WTC11 (cell line): Measurements from ENCODE around the gene C4BPB. TPM values are rescaled to one million over a fixed set of nuclear protein-coding genes. Genes with fewer than 3 reads are reported as not detected.
"Not testable (repeated sequence)": the region's sequence is repeated elsewhere in the genome, so short reads cannot be mapped to it uniquely, and the experiment has no call there.

Experiments used
- ATAC-seq: fragments of 200-7000 bp; cut with Tn5 transposase; 2 replicates; pipeline ENCODE4 v1.10.0; 2021; ENCODE audit warnings: mild to moderate bottlenecking, moderate library complexity
- Bru-seq: library from RNA; stranded (reverse); fragments of 400-500 nt; gene quantifications from one replicate; lab custom pipeline; 2021; lab: Mats Ljungman, UMichigan
- CTCF ChIA-PET: fragments of 300-600 bp; sonication (Branson Sonifier 250); formaldehyde crosslinking; loops from one replicate; lab custom pipeline; 2021; ENCODE audit warnings: antibody characterized with exemption; lab: Charles Lee
- POLR2A ChIA-PET: fragments of 350-600 bp; sonication (Branson Sonifier 250); formaldehyde crosslinking; loops from one replicate; lab custom pipeline; 2021; ENCODE audit warnings: antibody characterized with exemption; lab: Charles Lee
- DNase-seq: peaks from one replicate; pipeline ENCODE4 v3.0.0; 2021; ENCODE audit warnings: low spot score
- H3K27ac Mint-ChIP-seq: 2 replicates; pipeline ENCODE4 v1.8.0; 2021; ENCODE audit warnings: mixed read lengths
- H3K27me3 Mint-ChIP-seq: 2 replicates; pipeline ENCODE4 v1.8.0; 2021; ENCODE audit warnings: low read depth, mild to moderate bottlenecking, moderate library complexity, mixed read lengths
- H3K36me3 Mint-ChIP-seq: 2 replicates; pipeline ENCODE4 v1.8.0; 2021; ENCODE audit warnings: mixed read lengths
- H3K4me1 Mint-ChIP-seq: 2 replicates; pipeline ENCODE4 v1.8.0; 2022; ENCODE audit warnings: mixed read lengths
- H3K4me3 Mint-ChIP-seq: 2 replicates; pipeline ENCODE4 v1.8.0; 2021; ENCODE audit warnings: mild to moderate bottlenecking, moderate library complexity, mixed read lengths
- H3K9me3 Mint-ChIP-seq: 2 replicates; pipeline ENCODE4 v1.8.0; 2021; ENCODE audit warnings: mixed read lengths
- ATF1 ChIP-seq: sonication (generic); formaldehyde crosslinking; IDR thresholded peaks from 2 replicates; pipeline ENCODE4 v1.8.1; 2023; ENCODE audit warnings: mild to moderate bottlenecking, moderate library complexity, missing genetic modification reagents
- GABPB1 ChIP-seq: sonication (generic); formaldehyde crosslinking; IDR thresholded peaks from 2 replicates; pipeline ENCODE4 v1.8.1; 2023; ENCODE audit warnings: mild to moderate bottlenecking, missing genetic modification reagents
- MYBL2 ChIP-seq: sonication (generic); formaldehyde crosslinking; IDR thresholded peaks from 2 replicates; pipeline ENCODE4 v1.8.1; 2023; ENCODE audit warnings: mild to moderate bottlenecking, moderate library complexity, missing genetic modification reagents
- NFYB ChIP-seq: sonication (generic); formaldehyde crosslinking; conservative IDR thresholded peaks from 2 replicates; pipeline ENCODE4 v1.8.0; 2022; ENCODE audit warnings: low read depth, missing genetic modification reagents
- NR3C1 ChIP-seq: sonication (generic); formaldehyde crosslinking; conservative IDR thresholded peaks from 2 replicates; pipeline ENCODE4 v1.8.1; 2023; ENCODE audit warnings: low read depth, mild to moderate bottlenecking, missing genetic modification reagents
- PRRX2 ChIP-seq: fragments of 250-450 bp; sonication (Bioruptor Pico); IDR thresholded peaks from 2 replicates; pipeline ENCODE4 v1.8.0; 2021; ENCODE audit warnings: mild to moderate bottlenecking
- RELA ChIP-seq: sonication (generic); formaldehyde crosslinking; IDR thresholded peaks from 2 replicates; pipeline ENCODE4 v1.8.1; 2022; ENCODE audit warnings: missing genetic modification reagents, mild to moderate bottlenecking, borderline replicate concordance
- SMAD4 ChIP-seq: sonication (generic); formaldehyde crosslinking; IDR thresholded peaks from 2 replicates; pipeline ENCODE4 v1.8.0; 2022; ENCODE audit warnings: mild to moderate bottlenecking, missing genetic modification reagents
- TCF7 ChIP-seq: sonication (generic); formaldehyde crosslinking; IDR thresholded peaks from 2 replicates; pipeline ENCODE4 v1.8.0; 2022; ENCODE audit warnings: mild to moderate bottlenecking, low read depth, missing genetic modification reagents, moderate library complexity
- ZNF317 ChIP-seq: sonication (generic); formaldehyde crosslinking; IDR thresholded peaks from 2 replicates; pipeline ENCODE4 v1.8.1; 2023; ENCODE audit warnings: low read depth, mild to moderate bottlenecking, moderate library complexity, missing genetic modification reagents, borderline replicate concordance
- long read RNA-seq, 3 experiments: library from RNA in 1 of 3; library from capped mRNA in 1 of 3; library from polyadenylated mRNA in 1 of 3; unstranded in 2 of 3; stranded (forward) in 1 of 3; transcript quantifications; one replicate each; pipeline ENCODE4 v2.0.0, GENCODE V29; 2021
- total RNA-seq: library from RNA; stranded (reverse); gene quantifications from 3 replicates; pipeline ENCODE4 v1.2.3, GENCODE V29; 2021
- TF ChIP-seq, protein P1 (sequence below): sonication (generic); formaldehyde crosslinking; IDR thresholded peaks from 2 replicates; pipeline ENCODE4 v1.8.1; 2022; ENCODE audit warnings: mild to moderate bottlenecking, missing genetic modification reagents, moderate library complexity, borderline replicate concordance
- TF ChIP-seq, protein P2 (sequence below): sonication (generic); formaldehyde crosslinking; IDR thresholded peaks from 2 replicates; pipeline ENCODE4 v1.8.1; 2023; ENCODE audit warnings: mild to moderate bottlenecking, missing genetic modification reagents
- TF ChIP-seq, protein P3 (sequence below): fragments of 250-450 bp; sonication (Bioruptor Pico); IDR thresholded peaks from 2 replicates; pipeline ENCODE4 v1.9.0; 2021; ENCODE audit warnings: moderate library complexity, mild to moderate bottlenecking, inconsistent platforms, borderline replicate concordance
- TF ChIP-seq, protein P4 (sequence below): sonication (generic); formaldehyde crosslinking; IDR thresholded peaks from 2 replicates; pipeline ENCODE4 v1.8.1; 2023; ENCODE audit warnings: mild to moderate bottlenecking, missing genetic modification reagents

Gene C4BPB, protein sequence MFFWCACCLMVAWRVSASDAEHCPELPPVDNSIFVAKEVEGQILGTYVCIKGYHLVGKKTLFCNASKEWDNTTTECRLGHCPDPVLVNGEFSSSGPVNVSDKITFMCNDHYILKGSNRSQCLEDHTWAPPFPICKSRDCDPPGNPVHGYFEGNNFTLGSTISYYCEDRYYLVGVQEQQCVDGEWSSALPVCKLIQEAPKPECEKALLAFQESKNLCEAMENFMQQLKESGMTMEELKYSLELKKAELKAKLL
- total RNA-seq (0.26 to 0.30 TPM in 2 of 3 replicates, not detected in the other), Bru-seq, nascent RNA (not detected)
- long read RNA-seq, experiment 1 = 0 reads
- long read RNA-seq, experiment 2 = 0 reads
- long read RNA-seq, experiment 3 = 0 reads

DNA sequence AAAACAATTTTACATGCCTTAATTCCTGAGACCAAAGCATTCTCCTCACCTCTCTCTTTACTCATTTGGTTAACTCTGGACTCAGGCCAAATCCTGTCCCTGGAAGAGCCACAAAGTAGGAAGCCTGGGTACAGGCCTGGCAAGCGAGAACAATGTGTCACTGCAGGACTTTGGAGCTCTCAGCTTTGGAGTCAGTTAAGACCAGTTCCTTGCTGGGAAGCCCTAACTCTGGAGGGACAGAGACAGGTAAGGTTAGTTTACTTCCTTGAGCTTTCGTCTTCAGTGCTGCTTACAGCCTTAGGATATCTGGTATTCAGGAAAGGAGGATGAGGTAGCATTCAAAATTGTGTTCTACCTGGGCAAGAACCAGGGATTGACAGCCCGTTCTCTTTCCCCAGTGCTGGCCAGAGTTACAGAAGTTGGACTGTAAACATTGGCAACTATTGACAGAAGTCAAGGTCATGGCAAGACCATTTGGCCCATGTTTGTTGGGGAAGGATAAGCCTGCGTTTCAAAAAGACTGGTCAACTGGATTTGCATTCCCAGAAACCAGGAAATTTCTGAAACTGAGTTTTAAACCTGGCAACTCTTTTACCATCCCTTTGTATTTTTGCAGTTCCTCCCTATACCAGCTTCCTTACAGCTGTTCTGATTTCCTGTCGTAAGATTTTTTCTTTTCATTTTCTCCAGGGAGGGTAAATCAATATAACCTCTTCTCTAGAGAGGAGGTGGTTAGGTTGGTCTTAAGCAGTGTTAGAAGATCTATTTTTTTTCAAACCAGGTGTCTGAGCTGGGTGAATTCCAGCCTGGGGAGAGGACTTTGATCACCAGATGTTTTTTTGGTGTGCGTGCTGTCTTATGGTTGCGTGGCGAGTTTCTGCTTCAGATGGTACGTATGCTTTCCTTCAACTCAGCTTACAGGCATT is at the start of gene C4BPB:
Gene C4BPB (plus strand): TSS at position 160 of the 926 bp plus-strand sequence. CDS start 672 bp downstream, at position 832.
- H3K36me3 Mint-ChIP-seq = no peaks in the 10 kb centered on the region
- H3K4me1 Mint-ChIP-seq = peaks cover 18% of the 10 kb centered on the region
- no peak within 1 kb of the TSS for H3K4me3 Mint-ChIP-seq
- DNase-seq (no peak), ATAC-seq (no peak)
- H3K27ac Mint-ChIP-seq = no peak within 1 kb of the TSS
- H3K27me3 Mint-ChIP-seq = no peaks in the 10 kb centered on the region
- H3K9me3 Mint-ChIP-seq = no peaks in the 10 kb centered on the region
- TF ChIP-seq GABPB1 (peak; percentile 74), NFYB (CRISPR knock-in tag) (no peak)
- TF ChIP-seq, all 79 proteins: peak for 1
- ChIA-PET POLR2A (no interaction called here), CTCF (interaction anchor here (1.0 kb wide), 1 partner anchor 154 kb away, joined by 3 read pairs; no protein-coding TSS in a partner anchor)

DNA sequence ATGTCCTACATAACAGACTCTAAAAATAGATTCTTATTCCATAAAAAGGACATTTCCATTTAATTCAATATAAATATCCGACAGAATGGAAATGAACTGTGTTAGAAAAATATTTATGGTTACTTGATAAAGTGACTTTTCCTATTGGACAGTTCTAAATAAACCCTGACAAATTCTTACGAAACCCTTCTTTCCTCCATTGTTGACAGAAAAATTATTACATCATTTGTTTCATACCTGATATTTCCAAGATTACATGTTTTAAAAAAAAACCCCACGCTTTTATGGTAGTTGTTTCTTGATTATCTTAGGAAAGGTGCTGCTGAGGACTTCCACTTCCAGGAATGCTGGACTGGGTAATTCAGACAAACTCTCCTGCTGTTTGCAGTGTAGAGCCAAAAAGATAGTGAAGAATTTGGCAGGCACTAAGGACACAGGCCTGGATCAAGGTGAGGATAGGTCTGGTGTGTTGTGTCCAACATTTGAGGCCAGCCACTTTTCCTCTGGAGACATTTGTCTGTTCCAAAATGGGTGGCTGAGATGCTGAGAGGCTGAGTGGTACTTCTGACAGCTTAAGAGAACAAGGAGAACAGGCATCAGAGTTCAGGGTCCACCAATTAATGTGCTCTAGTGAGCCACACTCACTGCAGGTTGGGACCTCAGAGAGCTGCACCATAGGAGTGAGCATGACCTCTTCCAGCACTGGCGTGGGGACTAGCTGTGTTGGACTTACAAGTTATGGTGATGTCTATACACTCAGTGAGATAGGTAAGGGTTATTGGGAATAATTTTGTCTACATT is 49.1 kb upstream of the C4BPB start:
- H3K9me3 Mint-ChIP-seq = peaks cover 8% of the 10 kb centered on the region
- no peak overlapping the region for H3K4me3 Mint-ChIP-seq
- peaks cover 11% of the 10 kb centered on the region; the same call in 1 of the 2 replicates for H3K4me1 Mint-ChIP-seq
- no peaks in the 10 kb centered on the region for H3K27me3 Mint-ChIP-seq
- DNase-seq = no peak
- TF ChIP-seq ZNF317 (no peak), ATF1 (CRISPR knock-in tag) (no peak), TCF7 (CRISPR knock-in tag) (no peak), SMAD4 (CRISPR knock-in tag) (no peak), NR3C1 (CRISPR knock-in tag) (no peak)
- TF ChIP-seq, protein P1, sequence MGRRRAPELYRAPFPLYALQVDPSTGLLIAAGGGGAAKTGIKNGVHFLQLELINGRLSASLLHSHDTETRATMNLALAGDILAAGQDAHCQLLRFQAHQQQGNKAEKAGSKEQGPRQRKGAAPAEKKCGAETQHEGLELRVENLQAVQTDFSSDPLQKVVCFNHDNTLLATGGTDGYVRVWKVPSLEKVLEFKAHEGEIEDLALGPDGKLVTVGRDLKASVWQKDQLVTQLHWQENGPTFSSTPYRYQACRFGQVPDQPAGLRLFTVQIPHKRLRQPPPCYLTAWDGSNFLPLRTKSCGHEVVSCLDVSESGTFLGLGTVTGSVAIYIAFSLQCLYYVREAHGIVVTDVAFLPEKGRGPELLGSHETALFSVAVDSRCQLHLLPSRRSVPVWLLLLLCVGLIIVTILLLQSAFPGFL (CRISPR knock-in tag) = no peak
- TF ChIP-seq, protein P2, sequence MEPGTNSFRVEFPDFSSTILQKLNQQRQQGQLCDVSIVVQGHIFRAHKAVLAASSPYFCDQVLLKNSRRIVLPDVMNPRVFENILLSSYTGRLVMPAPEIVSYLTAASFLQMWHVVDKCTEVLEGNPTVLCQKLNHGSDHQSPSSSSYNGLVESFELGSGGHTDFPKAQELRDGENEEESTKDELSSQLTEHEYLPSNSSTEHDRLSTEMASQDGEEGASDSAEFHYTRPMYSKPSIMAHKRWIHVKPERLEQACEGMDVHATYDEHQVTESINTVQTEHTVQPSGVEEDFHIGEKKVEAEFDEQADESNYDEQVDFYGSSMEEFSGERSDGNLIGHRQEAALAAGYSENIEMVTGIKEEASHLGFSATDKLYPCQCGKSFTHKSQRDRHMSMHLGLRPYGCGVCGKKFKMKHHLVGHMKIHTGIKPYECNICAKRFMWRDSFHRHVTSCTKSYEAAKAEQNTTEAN = no peak
- peaks cover 3% of the 10 kb centered on the region; the same call in 1 of the 2 replicates for H3K36me3 Mint-ChIP-seq
- no peak overlapping the region for H3K27ac Mint-ChIP-seq
- ChIA-PET CTCF (interaction anchor here (0.7 to 1.1 kb wide), 2 partner anchors 13 to 45 kb away, joined by 3 to 7 read pairs; partner anchors contain the start of gene PFKFB2), POLR2A (interaction anchor here (0.8 kb wide), 1 partner anchor 13 kb away, joined by 3 read pairs; the partner anchor contains the start of gene PFKFB2)
- ATAC-seq = no peak

DNA sequence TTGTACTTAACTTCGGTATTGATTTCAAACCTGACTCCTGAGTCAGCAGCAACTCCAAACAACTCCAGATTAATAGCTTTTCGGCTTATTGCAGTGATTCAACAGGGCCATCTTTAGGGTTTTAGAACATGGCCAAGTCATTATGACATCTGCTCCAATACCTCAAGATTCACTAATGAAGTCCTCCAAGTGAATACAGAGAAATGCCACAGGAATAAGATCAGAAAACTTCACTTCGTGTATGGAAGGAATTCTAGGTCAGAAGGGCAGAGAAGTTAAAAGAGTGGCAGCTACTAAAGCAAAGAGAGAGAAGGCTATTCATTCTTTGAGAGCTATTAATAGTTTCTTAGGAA is 48.5 kb upstream of the C4BPB start:
- CTCF ChIA-PET = interaction anchor here (0.7 to 1.1 kb wide), 2 partner anchors 12 to 44 kb away, joined by 3 to 7 read pairs; partner anchors contain the start of gene PFKFB2
- H3K4me3 Mint-ChIP-seq = no peak overlapping the region
- TF ChIP-seq MYBL2 (CRISPR knock-in tag) (no peak), PRRX2 (no peak), RELA (CRISPR knock-in tag) (no peak)
- TF ChIP-seq, protein P3, sequence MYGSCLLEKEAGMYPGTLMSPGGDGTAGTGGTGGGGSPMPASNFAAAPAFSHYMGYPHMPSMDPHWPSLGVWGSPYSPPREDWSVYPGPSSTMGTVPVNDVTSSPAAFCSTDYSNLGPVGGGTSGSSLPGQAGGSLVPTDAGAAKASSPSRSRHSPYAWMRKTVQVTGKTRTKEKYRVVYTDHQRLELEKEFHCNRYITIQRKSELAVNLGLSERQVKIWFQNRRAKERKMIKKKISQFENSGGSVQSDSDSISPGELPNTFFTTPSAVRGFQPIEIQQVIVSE (CRISPR knock-in tag) = no peak
- TF ChIP-seq, protein P4, sequence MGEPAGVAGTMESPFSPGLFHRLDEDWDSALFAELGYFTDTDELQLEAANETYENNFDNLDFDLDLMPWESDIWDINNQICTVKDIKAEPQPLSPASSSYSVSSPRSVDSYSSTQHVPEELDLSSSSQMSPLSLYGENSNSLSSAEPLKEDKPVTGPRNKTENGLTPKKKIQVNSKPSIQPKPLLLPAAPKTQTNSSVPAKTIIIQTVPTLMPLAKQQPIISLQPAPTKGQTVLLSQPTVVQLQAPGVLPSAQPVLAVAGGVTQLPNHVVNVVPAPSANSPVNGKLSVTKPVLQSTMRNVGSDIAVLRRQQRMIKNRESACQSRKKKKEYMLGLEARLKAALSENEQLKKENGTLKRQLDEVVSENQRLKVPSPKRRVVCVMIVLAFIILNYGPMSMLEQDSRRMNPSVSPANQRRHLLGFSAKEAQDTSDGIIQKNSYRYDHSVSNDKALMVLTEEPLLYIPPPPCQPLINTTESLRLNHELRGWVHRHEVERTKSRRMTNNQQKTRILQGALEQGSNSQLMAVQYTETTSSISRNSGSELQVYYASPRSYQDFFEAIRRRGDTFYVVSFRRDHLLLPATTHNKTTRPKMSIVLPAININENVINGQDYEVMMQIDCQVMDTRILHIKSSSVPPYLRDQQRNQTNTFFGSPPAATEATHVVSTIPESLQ = no peak
- no peak overlapping the region; the same call in 1 of the 2 replicates for H3K27ac Mint-ChIP-seq
- peaks cover 12% of the 10 kb centered on the region for H3K4me1 Mint-ChIP-seq
- H3K36me3 Mint-ChIP-seq = peaks cover 3% of the 10 kb centered on the region; the same call in 1 of the 2 replicates
- ATAC-seq (no peak), DNase-seq (no peak)
- peaks cover 8% of the 10 kb centered on the region for H3K9me3 Mint-ChIP-seq
- no peaks in the 10 kb centered on the region for H3K27me3 Mint-ChIP-seq
- POLR2A ChIA-PET = interaction anchor here (0.6 to 0.8 kb wide), 2 partner anchors 13 to 31 kb away, joined by 3 read pairs; partner anchors contain the start of gene PFKFB2

DNA sequence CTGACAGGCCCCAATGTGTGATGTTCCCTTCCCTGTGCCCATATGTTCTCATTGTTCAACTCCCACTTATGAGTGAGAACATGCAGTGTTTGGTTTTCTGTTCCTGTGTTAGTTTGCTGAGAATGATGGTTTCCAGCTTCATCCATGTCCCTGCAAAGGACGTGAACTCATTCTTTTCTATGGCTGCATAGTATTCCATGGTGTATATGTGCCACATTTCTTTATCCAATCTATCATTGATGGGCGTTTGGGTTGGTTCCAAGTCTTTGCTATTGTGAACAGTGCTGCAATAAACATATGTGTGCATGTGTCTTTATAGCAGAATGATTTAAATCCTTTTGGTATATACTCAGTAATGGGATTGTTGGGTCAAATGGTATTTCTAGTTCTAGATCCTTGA is 47.3 kb upstream of the C4BPB start:
- POLR2A ChIA-PET, H3K36me3 Mint-ChIP-seq, H3K27ac Mint-ChIP-seq, DNase-seq, H3K4me3 Mint-ChIP-seq, ATAC-seq, H3K9me3 Mint-ChIP-seq, H3K27me3 Mint-ChIP-seq: not testable (repeated sequence)
- H3K4me1 Mint-ChIP-seq = peaks cover 20% of the 10 kb centered on the region
- CTCF ChIA-PET = interaction anchor here (0.7 to 1.1 kb wide), 2 partner anchors 106 to 364 kb away, joined by 3 read pairs; no protein-coding TSS in a partner anchor
